Thyroid gland (tissue), 4 donors: Measurements from ENCODE around the gene SOCS7. TPM values are rescaled to one million over a fixed set of nuclear protein-coding genes. Genes with fewer than 3 reads are reported as not detected.

Experiments used
- DNase-seq, 2 donors: peaks; one replicate each; pipeline ENCODE4 v3.0.0-alpha.2; 2019
- H3K27ac ChIP-seq, 3 donors: fragments of 200-600 bp; sonication (generic); 1 replicate in 2 of 3; 2 replicates in 1 of 3; pipeline ENCODE4 v1.5.1; 2016 to 2019; ENCODE audit warnings: mild to moderate bottlenecking in 1 of 3, moderate library complexity in 1 of 3
- H3K27me3 ChIP-seq: fragments of 200-600 bp; sonication (generic); one replicate; pipeline ENCODE4 v1.5.1; 2019
- H3K36me3 ChIP-seq, 2 donors: fragments of 200-600 bp; sonication (generic); one replicate each; pipeline ENCODE4 v1.5.1; 2016 to 2019
- H3K4me1 ChIP-seq, 2 donors: fragments of 200-600 bp; sonication (generic); one replicate each; pipeline ENCODE4 v1.5.1; 2017 to 2019
- H3K4me3 ChIP-seq, 3 donors: fragments of 200-600 bp; sonication (generic); replicated peaks in 1 of 3; 1 replicate in 2 of 3; 2 replicates in 1 of 3; pipeline ENCODE4 v1.5.1; 2016; ENCODE audit warnings: mild to moderate bottlenecking in 1 of 3
- H3K9me3 ChIP-seq: fragments of 200-600 bp; sonication (generic); one replicate; pipeline ENCODE4 v1.5.1; 2017
- CTCF ChIP-seq, 6 experiments: fragments of 200-600 bp in 3 of 6; fragments of 450-650 bp in 3 of 6; sonication (generic) in 3 of 6; IDR thresholded peaks; one replicate each; pipeline ENCODE4 v1.5.1; 2016 to 2019; ENCODE audit warnings: antibody characterized with exemption in 6 of 6, mild to moderate bottlenecking in 2 of 6, inconsistent platforms in 1 of 6, moderate library complexity in 1 of 6
- POLR2A ChIP-seq, 2 donors: fragments of 450-650 bp; IDR thresholded peaks; one replicate each; pipeline ENCODE4 v1.6.1; 2017; ENCODE audit warnings: antibody characterized with exemption in 2 of 2, mild to moderate bottlenecking in 2 of 2, moderate library complexity in 1 of 2
- WGBS, 2 donors: methylation state at CpG; one replicate each; pipeline ENCODE4 v1.1.5; 2017; 5-methylcytosine and 5-hydroxymethylcytosine counted together
- intact Hi-C: fragments of 100-400 bp; cut with DNase I; formaldehyde crosslinking; loops from one replicate; pipeline ENCODE4 v1.15.1; 2023
- total RNA-seq, 4 donors: library from RNA; depleted of rRNA; stranded (reverse); fragments of >200 nt; gene quantifications; one replicate each; pipeline ENCODE4 v1.2.3, GENCODE V29; 2016

Gene SOCS7
- total RNA-seq, 4 donors from 2014 or later = 17.1 to 22.3 (median 20.1) TPM

GRCh38 chr17:38353086-38353604, 1.5 kb downstream of the SOCS7 start:
- TF ChIP-seq POLR2A (IDR thresholded peaks at IDR 0.05) = no peak
- TF ChIP-seq CTCF (IDR thresholded peaks at IDR 0.05) = no peak
- Histone ChIP-seq H3K4me1 (peaks cover 46 to 49% of the 10 kb centered on the region in 2 donors), H3K27ac (peak overlapping the region in 2 of 3 donors; percentile 68 to 71), H3K9me3 (no peaks in the 10 kb centered on the region), H3K36me3 (no peaks in the 10 kb centered on the region), H3K27me3 (no peaks in the 10 kb centered on the region), H3K4me3 (peak overlapping the region in 1 of 3 donors; percentile 95)
- 17 to 24% methylated on average over 8 of the region's 8 CpGs for WGBS, 2 donors
- no peak for DNase-seq
- intact Hi-C loops = no loop called here

GRCh38 chr17:38353668-38354067, 2.0 kb downstream of the SOCS7 start:
- TF ChIP-seq CTCF (IDR thresholded peaks at IDR 0.05) (no peak), POLR2A (IDR thresholded peaks at IDR 0.05) (no peak)
- intact Hi-C loops = no loop called here
- Histone ChIP-seq H3K4me3 (peak overlapping the region in 1 of 3 donors; percentile 95), H3K9me3 (no peaks in the 10 kb centered on the region), H3K27me3 (no peaks in the 10 kb centered on the region), H3K4me1 (peaks cover 50 to 55% of the 10 kb centered on the region in 2 donors), H3K27ac (no peak overlapping the region), H3K36me3 (no peaks in the 10 kb centered on the region)
- WGBS, 2 donors = 75 to 78% methylated on average over 13 of the region's 13 CpGs
- no peak for DNase-seq

- Histone ChIP-seq H3K36me3 (no peaks in the 10 kb centered on the region), H3K27ac (no peak overlapping the region), H3K27me3 (no peaks in the 10 kb centered on the region), H3K9me3 (no peaks in the 10 kb centered on the region), H3K4me1 (peaks cover 54 to 61% of the 10 kb centered on the region in 2 donors), H3K4me3 (no peak overlapping the region)
- 90 to 96% methylated on average over 7 of the region's 7 CpGs for WGBS, 2 donors
- DNase-seq = no peak
- intact Hi-C loops = no loop called here
- no peak for TF ChIP-seq POLR2A (IDR thresholded peaks at IDR 0.05)
- no peak for TF ChIP-seq CTCF (IDR thresholded peaks at IDR 0.05)
These were observed 2.8 kb downstream of the SOCS7 start for GRCh38 chr17:38354466-38354865.

GRCh38 chr17:38355251-38355650, 3.6 kb downstream of the SOCS7 start:
- peaks cover 54 to 61% of the 10 kb centered on the region in 2 donors for H3K4me1 ChIP-seq
- TF ChIP-seq POLR2A (IDR thresholded peaks at IDR 0.05) (no peak), CTCF (IDR thresholded peaks at IDR 0.05) (no peak)

GRCh38 chr17:38357486-38358123, 6.0 kb downstream of the SOCS7 start:
- Histone ChIP-seq H3K9me3 (no peaks in the 10 kb centered on the region), H3K36me3 (no peaks in the 10 kb centered on the region), H3K4me1 (peaks cover 51 to 64% of the 10 kb centered on the region in 2 donors), H3K27ac (no peak overlapping the region), H3K4me3 (no peak overlapping the region), H3K27me3 (no peaks in the 10 kb centered on the region)
- no peak for DNase-seq
- 20 to 35% methylated on average over 2 of the region's 2 CpGs for WGBS, 2 donors
- intact Hi-C loops = no loop called here
- TF ChIP-seq POLR2A (IDR thresholded peaks at IDR 0.05) = no peak
- TF ChIP-seq CTCF (IDR thresholded peaks at IDR 0.05) = no peak

More at GRCh38 chr17:38355251-38355650, 3.6 kb downstream of the SOCS7 start:
- 89 to 92% methylated on average over 4 of the region's 4 CpGs for WGBS, 2 donors
- DNase-seq = no peak
- intact Hi-C loops = no loop called here
- peak overlapping the region in 1 of 3 donors; percentile 14 for H3K27ac ChIP-seq
- no peak overlapping the region for H3K4me3 ChIP-seq
- H3K9me3 ChIP-seq = no peaks in the 10 kb centered on the region
- no peaks in the 10 kb centered on the region for H3K36me3 ChIP-seq
- H3K27me3 ChIP-seq = no peaks in the 10 kb centered on the region
